Calu3 (cell line): ENCODE data around the gene USH2A. TPM values are rescaled to one million over a fixed set of nuclear protein-coding genes. Genes with fewer than 3 reads are reported as not detected.

ENCODE experiments used
- BruUV-seq: library from RNA; stranded (reverse); fragments of 400-500 nt; replicated peaks from 2 replicates; lab custom pipeline; 2021; lab: Mats Ljungman, UMichigan
- CTCF ChIA-PET: fragments of 300-600 bp; sonication (Branson Sonifier 250); formaldehyde crosslinking; loops from one replicate; lab custom pipeline; 2022; ENCODE audit warnings: antibody characterized with exemption; lab: Charles Lee
- DNase-seq: peaks from one replicate; pipeline ENCODE4 v3.0.0; 2022
- H3K27ac Mint-ChIP-seq: one replicate; pipeline ENCODE4 v1.8.0; 2022; ENCODE audit warnings: mixed read lengths; ENCODE audit not compliant: unreplicated experiment
- H3K27me3 Mint-ChIP-seq: one replicate; pipeline ENCODE4 v1.8.0; 2022; ENCODE audit warnings: mixed read lengths; ENCODE audit not compliant: unreplicated experiment
- H3K36me3 Mint-ChIP-seq: one replicate; pipeline ENCODE4 v1.8.0; 2022; ENCODE audit warnings: mild to moderate bottlenecking, moderate library complexity, mixed read lengths; ENCODE audit not compliant: insufficient read depth, unreplicated experiment
- H3K4me1 Mint-ChIP-seq: one replicate; pipeline ENCODE4 v1.8.0; 2022; ENCODE audit warnings: mild to moderate bottlenecking, low read depth, mixed read lengths; ENCODE audit not compliant: unreplicated experiment
- H3K4me3 Mint-ChIP-seq: one replicate; pipeline ENCODE4 v1.8.0; 2022; ENCODE audit warnings: mild to moderate bottlenecking, low read depth, moderate library complexity, mixed read lengths; ENCODE audit not compliant: unreplicated experiment
- H3K9me3 Mint-ChIP-seq: one replicate; pipeline ENCODE4 v1.8.0; 2022; ENCODE audit warnings: low read depth, mixed read lengths; ENCODE audit not compliant: unreplicated experiment
- CTCF ChIP-seq: fragments of 200-600 bp; IDR thresholded peaks from one replicate; pipeline ENCODE4 v1.8.0; 2022; ENCODE audit warnings: antibody characterized with exemption; ENCODE audit not compliant: unreplicated experiment
- intact Hi-C: fragments of 100-400 bp; cut with micrococcal nuclease; formaldehyde crosslinking; loops from one replicate; pipeline ENCODE4 v1.10.0; 2022; ENCODE audit not compliant: unreplicated experiment
- total RNA-seq: library from RNA; stranded (reverse); gene quantifications from 2 replicates; pipeline ENCODE4 v1.2.3, GENCODE V29; 2022

Gene USH2A
- total RNA-seq, 1 experiment from 2014 or later, result not detected

GRCh38 chr1:215786997-215787396, 636.3 kb downstream of the USH2A start:
- no peak overlapping the region for H3K4me3 Mint-ChIP-seq
- intact Hi-C loops, result no loop called here
- H3K27ac Mint-ChIP-seq, result no peak overlapping the region
- H3K4me1 Mint-ChIP-seq, result no peaks in the 10 kb centered on the region
- H3K9me3 Mint-ChIP-seq, result no peaks in the 10 kb centered on the region
- BruUV-seq, result no TSS peak
- H3K27me3 Mint-ChIP-seq, result no peaks in the 10 kb centered on the region
- no peaks in the 10 kb centered on the region for H3K36me3 Mint-ChIP-seq
- no peak for TF ChIP-seq CTCF
- DNase-seq, result no peak
- CTCF ChIA-PET, result no interaction called here

GRCh38 chr1:215780641-215781040, 642.6 kb downstream of the USH2A start:
- no TSS peak for BruUV-seq

GRCh38 chr1:215780139-215780538, 643.1 kb downstream of the USH2A start:
- intact Hi-C loops, result no loop called here
- Mint-ChIP-seq H3K36me3 (no peaks in the 10 kb centered on the region), H3K27me3 (no peaks in the 10 kb centered on the region), H3K9me3 (no peaks in the 10 kb centered on the region), H3K27ac (no peak overlapping the region), H3K4me1 (no peaks in the 10 kb centered on the region), H3K4me3 (no peak overlapping the region)
- no peak for DNase-seq
- TF ChIP-seq CTCF, result no peak
- CTCF ChIA-PET, result no interaction called here
- no TSS peak for BruUV-seq

More at GRCh38 chr1:215780641-215781040, 642.6 kb downstream of the USH2A start:
- DNase-seq, result no peak
- Mint-ChIP-seq H3K4me3 (no peak overlapping the region), H3K27ac (no peak overlapping the region), H3K4me1 (no peaks in the 10 kb centered on the region), H3K9me3 (no peaks in the 10 kb centered on the region), H3K27me3 (no peaks in the 10 kb centered on the region), H3K36me3 (no peaks in the 10 kb centered on the region)
- intact Hi-C loops, result no loop called here
- no peak for TF ChIP-seq CTCF
- CTCF ChIA-PET, result interaction anchor here (0.6 kb wide), 1 partner anchor 1184 kb away, joined by 4 read pairs; no protein-coding TSS in a partner anchor

GRCh38 chr1:215779729-215780128, 643.5 kb downstream of the USH2A start:
- Mint-ChIP-seq H3K27ac (no peak overlapping the region), H3K4me3 (no peak overlapping the region), H3K27me3 (no peaks in the 10 kb centered on the region), H3K9me3 (no peaks in the 10 kb centered on the region), H3K36me3 (no peaks in the 10 kb centered on the region), H3K4me1 (no peaks in the 10 kb centered on the region)
- no peak for TF ChIP-seq CTCF
- no peak for DNase-seq
- intact Hi-C loops, result no loop called here
- no TSS peak for BruUV-seq
- CTCF ChIA-PET, result no interaction called here
